Spleen (tissue), 7 donors: ENCODE data around the gene CLCN3.

Source experiments
- CTCF ChIP-seq, 11 experiments: fragments of 200-600 bp in 7 of 11; fragments of 450-650 bp in 4 of 11; sonication (generic) in 4 of 11; IDR thresholded peaks in 8 of 11; conservative IDR thresholded peaks in 3 of 11; 1 replicate in 7 of 11; 2 replicates in 4 of 11; pipeline versions ENCODE4 v1.4.0 to v1.8.0; 2016 to 2021; ENCODE audit warnings: antibody characterized with exemption in 11 of 11, inconsistent platforms in 4 of 11, mild to moderate bottlenecking in 1 of 11
- POLR2A ChIP-seq, 3 donors: fragments of 450-650 bp; IDR thresholded peaks; one replicate each; pipeline ENCODE4 v1.5.1; 2017; ENCODE audit warnings: antibody characterized with exemption in 3 of 3, mild to moderate bottlenecking in 1 of 3
- donor health status: DM: no; HTN: no; CAD: no; lungs with moderate emphysema.
- donor health status: DM: no; HTN: no; CAD: no.
- donor health status: DM: no; HTN: no; CAD: no.

- no peak for TF ChIP-seq CTCF (IDR thresholded peaks at IDR 0.05 in 8 of 11, conservative IDR thresholded peaks at IDR 0.05 in 3 of 11)
- TF ChIP-seq POLR2A (IDR thresholded peaks at IDR 0.05) = no peak
These were observed 27.3 kb upstream of the CLCN3 start for GRCh38 chr4:169593050-169593560.
